ENCODE measurements around the gene NPL. TPM values are rescaled to one million over a fixed set of nuclear protein-coding genes. Genes with fewer than 3 reads are reported as not detected.

Gene NPL
- total RNA-seq, 2 donors from 2014 or later = 10.3 to 30.7 TPM

GRCh38 chr1:182762536-182762935, 27.0 kb upstream of the NPL start:
- Histone ChIP-seq H3K36me3 (no peaks in the 10 kb centered on the region), H3K9me3 (peaks cover 4% of the 10 kb centered on the region), H3K4me1 (ENCODE audit: control insufficient read depth in 1 of 2, low read depth in 2 of 2) (no peaks in the 10 kb centered on the region), H3K27me3 (replicated peaks; ENCODE audit: insufficient read depth) (no peaks in the 10 kb centered on the region), H3K27ac (no peak overlapping the region), H3K4me3 (no peak overlapping the region)
- DNase-seq (ENCODE audit: low spot score) = no peak
- no peak for ATAC-seq (ENCODE audit: insufficient number of reproducible peaks, low FRiP score, low read depth)
- no peak for TF ChIP-seq CTCF (IDR thresholded peaks at IDR 0.05)

GRCh38 chr1:182764029-182764727, 25.4 kb upstream of the NPL start:
- ATAC-seq (ENCODE audit: insufficient number of reproducible peaks, low FRiP score, low read depth) (no peak), DNase-seq (ENCODE audit: low spot score) (no peak)
- Histone ChIP-seq H3K4me3 (no peak overlapping the region), H3K9me3 (peaks cover 4% of the 10 kb centered on the region), H3K4me1 (ENCODE audit: control insufficient read depth in 1 of 2, low read depth in 2 of 2) (no peaks in the 10 kb centered on the region), H3K27me3 (replicated peaks; ENCODE audit: insufficient read depth) (no peaks in the 10 kb centered on the region), H3K27ac (no peak overlapping the region), H3K36me3 (no peaks in the 10 kb centered on the region)
- no peak for TF ChIP-seq CTCF (IDR thresholded peaks at IDR 0.05)

- Histone ChIP-seq H3K9me3 (peaks cover 4% of the 10 kb centered on the region), H3K4me3 (no peak overlapping the region), H3K27ac (no peak overlapping the region), H3K4me1 (ENCODE audit: control insufficient read depth in 1 of 2, low read depth in 2 of 2) (no peaks in the 10 kb centered on the region), H3K27me3 (replicated peaks; ENCODE audit: insufficient read depth) (no peaks in the 10 kb centered on the region), H3K36me3 (no peaks in the 10 kb centered on the region)
- DNase-seq (ENCODE audit: low spot score) (no peak), ATAC-seq (ENCODE audit: insufficient number of reproducible peaks, low FRiP score, low read depth) (no peak)
- no peak for TF ChIP-seq CTCF (IDR thresholded peaks at IDR 0.05)
Measured at GRCh38 chr1:182765391-182765790, 24.2 kb upstream of the NPL start.

- no peaks in the 10 kb centered on the region for H3K27me3 ChIP-seq (replicated peaks; ENCODE audit: insufficient read depth)
- H3K4me1 ChIP-seq (ENCODE audit: control insufficient read depth in 1 of 2, low read depth in 2 of 2) = no peaks in the 10 kb centered on the region
- ATAC-seq (ENCODE audit: insufficient number of reproducible peaks, low FRiP score, low read depth) (no peak), DNase-seq (ENCODE audit: low spot score) (no peak)
- H3K4me3 ChIP-seq = no peak overlapping the region
- H3K27ac ChIP-seq = no peak overlapping the region
- peaks cover 4% of the 10 kb centered on the region for H3K9me3 ChIP-seq
- TF ChIP-seq CTCF (IDR thresholded peaks at IDR 0.05) = no peak
- H3K36me3 ChIP-seq = no peaks in the 10 kb centered on the region
Measured at GRCh38 chr1:182766050-182766449, 23.5 kb upstream of the NPL start.

GRCh38 chr1:182766881-182767645, 22.5 kb upstream of the NPL start:
- Histone ChIP-seq H3K27ac (no peak overlapping the region), H3K4me1 (ENCODE audit: control insufficient read depth in 1 of 2, low read depth in 2 of 2) (no peaks in the 10 kb centered on the region), H3K4me3 (no peak overlapping the region), H3K36me3 (no peaks in the 10 kb centered on the region), H3K9me3 (no peaks in the 10 kb centered on the region), H3K27me3 (replicated peaks; ENCODE audit: insufficient read depth) (no peaks in the 10 kb centered on the region)
- no peak for DNase-seq (ENCODE audit: low spot score)
- no peak for TF ChIP-seq CTCF (IDR thresholded peaks at IDR 0.05)
- ATAC-seq (ENCODE audit: insufficient number of reproducible peaks, low FRiP score, low read depth) = no peak

Measured in thoracic aorta (tissue), 2 donors.